Choroid plexus epithelial cell (primary cell): ENCODE results near the gene TOMM20.

Experiments used
- DNase-seq: peaks from one replicate; pipeline ENCODE4 v3.0.0-alpha.2; 2010; ENCODE audit warnings: low read depth
- H3K4me3 ChIP-seq: 2 replicates; pipeline ENCODE4 v1.5.1; 2011; ENCODE audit warnings: low read depth, mild to moderate bottlenecking, control low read depth, low read length, moderate library complexity
- TF ChIP-seq, protein P1 (sequence below): conservative IDR thresholded peaks from 2 replicates; pipeline ENCODE4 v1.5.1; 2011; ENCODE audit warnings: low read depth, mild to moderate bottlenecking, control low read depth, inconsistent platforms, low read length, moderate library complexity

Gene TOMM20

GRCh38 chr1:235151033-235151432 is 22.4 kb upstream of the TOMM20 start:
- no peak for DNase-seq
- TF ChIP-seq, protein P1, sequence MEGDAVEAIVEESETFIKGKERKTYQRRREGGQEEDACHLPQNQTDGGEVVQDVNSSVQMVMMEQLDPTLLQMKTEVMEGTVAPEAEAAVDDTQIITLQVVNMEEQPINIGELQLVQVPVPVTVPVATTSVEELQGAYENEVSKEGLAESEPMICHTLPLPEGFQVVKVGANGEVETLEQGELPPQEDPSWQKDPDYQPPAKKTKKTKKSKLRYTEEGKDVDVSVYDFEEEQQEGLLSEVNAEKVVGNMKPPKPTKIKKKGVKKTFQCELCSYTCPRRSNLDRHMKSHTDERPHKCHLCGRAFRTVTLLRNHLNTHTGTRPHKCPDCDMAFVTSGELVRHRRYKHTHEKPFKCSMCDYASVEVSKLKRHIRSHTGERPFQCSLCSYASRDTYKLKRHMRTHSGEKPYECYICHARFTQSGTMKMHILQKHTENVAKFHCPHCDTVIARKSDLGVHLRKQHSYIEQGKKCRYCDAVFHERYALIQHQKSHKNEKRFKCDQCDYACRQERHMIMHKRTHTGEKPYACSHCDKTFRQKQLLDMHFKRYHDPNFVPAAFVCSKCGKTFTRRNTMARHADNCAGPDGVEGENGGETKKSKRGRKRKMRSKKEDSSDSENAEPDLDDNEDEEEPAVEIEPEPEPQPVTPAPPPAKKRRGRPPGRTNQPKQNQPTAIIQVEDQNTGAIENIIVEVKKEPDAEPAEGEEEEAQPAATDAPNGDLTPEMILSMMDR: no peak

DNA sequence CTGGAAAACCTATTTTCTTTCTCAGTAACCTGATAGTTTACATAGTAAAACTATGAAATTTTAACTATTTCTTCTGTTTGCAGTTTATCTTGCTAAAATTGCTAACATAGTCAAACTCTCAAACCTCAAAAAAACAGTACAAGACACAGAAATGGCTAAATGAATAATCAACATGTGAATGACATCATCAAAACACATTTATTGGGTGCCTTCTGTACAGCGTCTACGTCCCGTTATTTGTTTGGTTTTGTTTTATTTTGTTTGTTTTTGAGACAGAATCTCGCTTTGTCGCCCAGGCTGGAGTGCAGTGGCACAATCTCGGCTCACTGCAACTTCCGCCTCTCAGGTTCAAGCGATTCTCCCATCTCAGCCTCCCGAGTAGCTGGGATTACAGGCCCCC is 21.2 kb upstream of the TOMM20 start:
- H3K4me3 ChIP-seq: no peak overlapping the region
- TF ChIP-seq, protein P1: no peak
- no peak for DNase-seq

More at GRCh38 chr1:235151033-235151432, 22.4 kb upstream of the TOMM20 start:
- H3K4me3 ChIP-seq: no peak overlapping the region

GRCh38 chr1:235147269-235147668 is 18.6 kb upstream of the TOMM20 start:
- DNase-seq: no peak
- no peak overlapping the region for H3K4me3 ChIP-seq
- TF ChIP-seq, protein P1: no peak

GRCh38 chr1:235145639-235146038 is 17.0 kb upstream of the TOMM20 start:
- H3K4me3 ChIP-seq: no peak overlapping the region
- DNase-seq: no peak
- TF ChIP-seq, protein P1: no peak

- TF ChIP-seq, protein P1: no peak
Observed at GRCh38 chr1:235142991-235143390, 14.4 kb upstream of the TOMM20 start.

DNA sequence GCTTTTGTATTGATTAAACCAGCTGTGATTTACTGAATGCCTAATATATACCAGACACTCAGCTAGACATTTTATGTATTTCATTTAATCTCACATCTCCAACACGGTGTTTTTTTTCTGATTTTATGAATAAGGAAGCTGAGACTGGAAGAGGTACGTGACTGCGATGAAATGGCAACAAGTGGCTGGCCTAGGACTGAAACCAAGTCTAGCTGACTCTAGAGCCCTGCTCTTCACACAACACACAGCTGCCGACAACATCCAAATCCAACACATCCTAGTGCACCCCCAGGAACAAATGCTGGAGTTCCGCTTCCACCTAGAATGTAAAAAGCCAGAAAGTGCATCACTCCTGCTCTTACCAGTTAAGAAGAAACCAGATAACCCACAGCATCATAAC is 10.7 kb upstream of the TOMM20 start:
- TF ChIP-seq, protein P1: no peak
- H3K4me3 ChIP-seq: no peak overlapping the region
- no peak for DNase-seq

More at GRCh38 chr1:235142991-235143390, 14.4 kb upstream of the TOMM20 start:
- H3K4me3 ChIP-seq: no peak overlapping the region
- DNase-seq: no peak

GRCh38 chr1:235138821-235139220 is 10.2 kb upstream of the TOMM20 start:
- H3K4me3 ChIP-seq: no peak overlapping the region
- TF ChIP-seq, protein P1: no peak
- no peak for DNase-seq
